ENCODE results near the gene UTP18. TPM values are rescaled to one million over a fixed set of nuclear protein-coding genes. Genes with fewer than 3 reads are reported as not detected.

Gene UTP18
- total and polyA plus RNA-seq, 2 donors (not counting 1 experiment from before 2014, with no cell fraction given): 13.2 to 34.2 TPM

GRCh38 chr17:51319186-51319585 is 58.8 kb downstream of the UTP18 start:
- peaks cover 12% of the 10 kb centered on the region for H3K9me3 Mint-ChIP-seq (ENCODE audit: insufficient read depth)
- no peak overlapping the region for H3K27ac ChIP-seq (ENCODE audit: low read length in 2 of 2)
- H4K20me1 ChIP-seq (ENCODE audit: control insufficient read depth, insufficient read depth, low read length, poor library complexity, severe bottlenecking): no peaks in the 10 kb centered on the region
- H3K4me2 ChIP-seq (replicated peaks; ENCODE audit: low read depth, low read length, poor library complexity, severe bottlenecking): no peak overlapping the region
- no peak overlapping the region for H3K9ac ChIP-seq (ENCODE audit: low read length)
- H3K36me3 ChIP-seq (replicated peaks in 1 of 2; ENCODE audit: control extremely low read depth in 1 of 2, control insufficient read depth in 1 of 2, extremely low read depth in 1 of 2, insufficient read depth in 2 of 2, low read length in 1 of 2): no peaks in the 10 kb centered on the region
- H3K9me3 ChIP-seq (ENCODE audit: control extremely low read depth in 1 of 3, control insufficient read depth in 2 of 3, insufficient read depth in 1 of 3, low read length in 2 of 3): peaks cover 2 to 15% (median 15%) of the 10 kb centered on the region in 3 donors
- ChIA-PET POLR2A (interaction anchor here (0.6 kb wide), 2 partner anchors 11 to 20 kb away, joined by 3 to 6 read pairs; no protein-coding TSS in a partner anchor), CTCF (no interaction called here)
- ATAC-seq (ENCODE audit: low read depth) (no peak), DNase-seq (no peak)
- WGBS (ENCODE audit: insufficient coverage): 57% methylated on average over 1 of the region's 1 CpG
- no peak overlapping the region for H2AFZ ChIP-seq (ENCODE audit: insufficient read depth, low read depth, low read length, poor library complexity, severe bottlenecking)
- H3K4me1 Mint-ChIP-seq: peaks cover 11% of the 10 kb centered on the region
- no peak overlapping the region for H3K4me3 Mint-ChIP-seq
- no peaks in the 10 kb centered on the region for H3K79me2 ChIP-seq (ENCODE audit: control insufficient read depth, insufficient read depth, low read length)
- TF ChIP-seq, protein P1, sequence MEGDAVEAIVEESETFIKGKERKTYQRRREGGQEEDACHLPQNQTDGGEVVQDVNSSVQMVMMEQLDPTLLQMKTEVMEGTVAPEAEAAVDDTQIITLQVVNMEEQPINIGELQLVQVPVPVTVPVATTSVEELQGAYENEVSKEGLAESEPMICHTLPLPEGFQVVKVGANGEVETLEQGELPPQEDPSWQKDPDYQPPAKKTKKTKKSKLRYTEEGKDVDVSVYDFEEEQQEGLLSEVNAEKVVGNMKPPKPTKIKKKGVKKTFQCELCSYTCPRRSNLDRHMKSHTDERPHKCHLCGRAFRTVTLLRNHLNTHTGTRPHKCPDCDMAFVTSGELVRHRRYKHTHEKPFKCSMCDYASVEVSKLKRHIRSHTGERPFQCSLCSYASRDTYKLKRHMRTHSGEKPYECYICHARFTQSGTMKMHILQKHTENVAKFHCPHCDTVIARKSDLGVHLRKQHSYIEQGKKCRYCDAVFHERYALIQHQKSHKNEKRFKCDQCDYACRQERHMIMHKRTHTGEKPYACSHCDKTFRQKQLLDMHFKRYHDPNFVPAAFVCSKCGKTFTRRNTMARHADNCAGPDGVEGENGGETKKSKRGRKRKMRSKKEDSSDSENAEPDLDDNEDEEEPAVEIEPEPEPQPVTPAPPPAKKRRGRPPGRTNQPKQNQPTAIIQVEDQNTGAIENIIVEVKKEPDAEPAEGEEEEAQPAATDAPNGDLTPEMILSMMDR (IDR thresholded peaks at IDR 0.05): no peak
- TF ChIP-seq EZH2 (IDR thresholded peaks at IDR 0.05; ENCODE audit: borderline replicate concordance, insufficient read depth, low read depth, low read length, poor library complexity, severe bottlenecking): no peak
- no peak overlapping the region for H3K27ac Mint-ChIP-seq
- H3K27me3 Mint-ChIP-seq: peaks cover 4% of the 10 kb centered on the region
- H3K4me1 ChIP-seq (ENCODE audit: control insufficient read depth in 2 of 2, insufficient read depth in 2 of 2, low read length in 2 of 2): no peaks in the 10 kb centered on the region
- no peak overlapping the region for H3K4me3 ChIP-seq (ENCODE audit: control extremely low read depth in 1 of 5, extremely low read depth in 1 of 5, insufficient read depth in 1 of 5, low read depth in 2 of 5, low read length in 4 of 5)
- intact Hi-C loops (cut with micrococcal nuclease): no loop called here
- H3K27me3 ChIP-seq (replicated peaks in 1 of 4; ENCODE audit: control extremely low read depth in 1 of 4, control insufficient read depth in 3 of 4, insufficient read depth in 4 of 4, low read length in 3 of 4): no peaks in the 10 kb centered on the region

- Histone ChIP-seq H4K20me1 (ENCODE audit: control insufficient read depth, insufficient read depth, low read length, poor library complexity, severe bottlenecking) (no peaks in the 10 kb centered on the region), H3K79me2 (ENCODE audit: control insufficient read depth, insufficient read depth, low read length) (no peaks in the 10 kb centered on the region), H3K27me3 (replicated peaks in 1 of 4; ENCODE audit: control extremely low read depth in 1 of 4, control insufficient read depth in 3 of 4, insufficient read depth in 4 of 4, low read length in 3 of 4) (peaks cover 0 to 3% (median 0%) of the 10 kb centered on the region in 4 experiments), H3K9me3 (ENCODE audit: control extremely low read depth in 1 of 3, control insufficient read depth in 2 of 3, insufficient read depth in 1 of 3, low read length in 2 of 3) (peaks cover 2 to 15% (median 10%) of the 10 kb centered on the region in 3 donors), H3K4me3 (ENCODE audit: control extremely low read depth in 1 of 5, extremely low read depth in 1 of 5, insufficient read depth in 1 of 5, low read depth in 2 of 5, low read length in 4 of 5) (no peak overlapping the region), H3K36me3 (replicated peaks in 1 of 2; ENCODE audit: control extremely low read depth in 1 of 2, control insufficient read depth in 1 of 2, extremely low read depth in 1 of 2, insufficient read depth in 2 of 2, low read length in 1 of 2) (no peaks in the 10 kb centered on the region), H3K4me1 (ENCODE audit: control insufficient read depth in 2 of 2, insufficient read depth in 2 of 2, low read length in 2 of 2) (no peaks in the 10 kb centered on the region), H3K4me2 (replicated peaks; ENCODE audit: low read depth, low read length, poor library complexity, severe bottlenecking) (no peak overlapping the region), H3K27ac (ENCODE audit: low read length in 2 of 2) (no peak overlapping the region), H2AFZ (ENCODE audit: insufficient read depth, low read depth, low read length, poor library complexity, severe bottlenecking) (no peak overlapping the region), H3K9ac (ENCODE audit: low read length) (no peak overlapping the region)
- no peak overlapping the region for H3K4me3 Mint-ChIP-seq
- CTCF ChIA-PET: no interaction called here
- no peak overlapping the region for H3K27ac Mint-ChIP-seq
- DNase-seq (no peak), ATAC-seq (ENCODE audit: low read depth) (no peak)
- POLR2A ChIA-PET: no interaction called here
- TF ChIP-seq, protein P1 (IDR thresholded peaks at IDR 0.05): peak; percentile 10
- no peak for TF ChIP-seq EZH2 (IDR thresholded peaks at IDR 0.05; ENCODE audit: borderline replicate concordance, insufficient read depth, low read depth, low read length, poor library complexity, severe bottlenecking)
- peaks cover 9% of the 10 kb centered on the region for H3K9me3 Mint-ChIP-seq (ENCODE audit: insufficient read depth)
- H3K4me1 Mint-ChIP-seq: peaks cover 11% of the 10 kb centered on the region
- intact Hi-C loops (cut with micrococcal nuclease): no loop called here
- H3K27me3 Mint-ChIP-seq: peaks cover 17% of the 10 kb centered on the region
- no CpG with 5 or more reads among the region's 3 CpGs for WGBS (ENCODE audit: insufficient coverage)
Measured at GRCh38 chr17:51322390-51323029, 62.2 kb downstream of the UTP18 start.
